Measurements from ENCODE around the gene SAMD1. TPM values are rescaled to one million over a fixed set of nuclear protein-coding genes. Genes with fewer than 3 reads are reported as not detected.

SAMD1 gene
- total RNA-seq, 2 experiments from 2014 or later = 124 to 128 TPM

GRCh38 chr19:14062558-14062855, 28.0 kb downstream of the SAMD1 start:
- H2AFZ ChIP-seq (ENCODE audit: low read length) = no peak overlapping the region
- no peak overlapping the region for H3K4me2 ChIP-seq (ENCODE audit: low read length)
- no peak overlapping the region for H3K27ac ChIP-seq (ENCODE audit: low read depth, low read length, poor library complexity, severe bottlenecking)
- intact Hi-C loops (cut with micrococcal nuclease; ENCODE audit: unreplicated experiment) = no loop called here
- H4K20me1 ChIP-seq (ENCODE audit: insufficient read depth, low read length) = no peaks in the 10 kb centered on the region
- no peak for DNase-seq (ENCODE audit: low spot score)
- TF ChIP-seq, protein P1, sequence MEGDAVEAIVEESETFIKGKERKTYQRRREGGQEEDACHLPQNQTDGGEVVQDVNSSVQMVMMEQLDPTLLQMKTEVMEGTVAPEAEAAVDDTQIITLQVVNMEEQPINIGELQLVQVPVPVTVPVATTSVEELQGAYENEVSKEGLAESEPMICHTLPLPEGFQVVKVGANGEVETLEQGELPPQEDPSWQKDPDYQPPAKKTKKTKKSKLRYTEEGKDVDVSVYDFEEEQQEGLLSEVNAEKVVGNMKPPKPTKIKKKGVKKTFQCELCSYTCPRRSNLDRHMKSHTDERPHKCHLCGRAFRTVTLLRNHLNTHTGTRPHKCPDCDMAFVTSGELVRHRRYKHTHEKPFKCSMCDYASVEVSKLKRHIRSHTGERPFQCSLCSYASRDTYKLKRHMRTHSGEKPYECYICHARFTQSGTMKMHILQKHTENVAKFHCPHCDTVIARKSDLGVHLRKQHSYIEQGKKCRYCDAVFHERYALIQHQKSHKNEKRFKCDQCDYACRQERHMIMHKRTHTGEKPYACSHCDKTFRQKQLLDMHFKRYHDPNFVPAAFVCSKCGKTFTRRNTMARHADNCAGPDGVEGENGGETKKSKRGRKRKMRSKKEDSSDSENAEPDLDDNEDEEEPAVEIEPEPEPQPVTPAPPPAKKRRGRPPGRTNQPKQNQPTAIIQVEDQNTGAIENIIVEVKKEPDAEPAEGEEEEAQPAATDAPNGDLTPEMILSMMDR (conservative IDR thresholded peaks at IDR 0.05; ENCODE audit: low read length) = no peak
- no peak for TF ChIP-seq EZH2phosphoT487 (IDR thresholded peaks at IDR 0.05; ENCODE audit: borderline replicate concordance, low read depth, low read length)
- no peaks in the 10 kb centered on the region for H3K79me2 ChIP-seq (ENCODE audit: insufficient read depth, low read depth, low read length)
- no peaks in the 10 kb centered on the region for H3K9me2 ChIP-seq (ENCODE audit: insufficient read depth, low read length)
- peaks cover 6% of the 10 kb centered on the region for H3K4me1 ChIP-seq (ENCODE audit: insufficient read depth, low read length, poor library complexity, severe bottlenecking)
- H3K9me3 ChIP-seq (ENCODE audit: low read length) = no peaks in the 10 kb centered on the region
- H3K36me3 ChIP-seq (ENCODE audit: insufficient read depth, low read length) = no peaks in the 10 kb centered on the region
- POLR2A ChIA-PET = no interaction called here
- BruUV-seq (replicated peaks) = no TSS peak
- H3K4me3 ChIP-seq (ENCODE audit: low read depth, low read length, poor library complexity, severe bottlenecking) = no peak overlapping the region
- CTCF ChIA-PET (ENCODE audit: unreplicated experiment) = no interaction called here

DNA sequence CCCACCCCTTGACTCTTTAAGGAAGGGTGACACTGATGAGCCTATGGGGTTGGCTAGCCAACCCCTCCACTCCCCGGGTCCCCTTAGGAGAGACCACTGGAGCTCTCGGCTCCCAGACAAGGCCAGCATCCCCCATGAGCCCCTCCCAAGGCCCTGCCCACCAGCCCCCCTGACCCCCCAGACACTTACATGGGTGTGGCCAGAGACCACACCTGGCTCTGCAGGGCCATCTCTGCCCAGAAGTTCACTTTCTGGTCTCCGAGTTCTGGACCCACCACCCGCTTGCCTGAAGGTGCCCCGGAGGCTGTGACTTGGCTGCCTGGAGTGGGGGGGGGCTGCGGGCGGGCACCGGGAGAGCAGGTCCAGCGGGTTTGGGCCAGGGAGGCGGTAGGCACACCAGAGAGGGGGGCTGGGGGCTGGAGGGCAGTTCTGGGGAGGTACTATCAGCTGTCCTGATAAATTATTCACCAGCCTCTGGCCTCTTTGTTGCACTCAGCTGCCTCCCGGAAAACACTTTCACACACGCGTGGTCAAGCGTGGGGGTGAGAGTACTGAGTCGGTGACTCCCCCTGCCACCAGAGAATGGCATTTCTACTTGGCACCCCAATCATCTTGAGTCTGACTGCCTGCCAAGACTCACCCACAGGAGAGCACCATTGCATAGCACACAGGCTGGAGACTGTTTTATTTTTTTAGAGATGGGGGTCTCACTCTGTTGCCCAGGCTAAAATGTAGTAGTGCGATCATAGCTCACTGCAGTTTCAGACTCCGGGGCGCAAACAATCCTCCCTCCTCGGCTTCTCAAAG, 28.6 kb downstream of the SAMD1 start, which contains the start of gene PALM3:
Gene PALM3, minus strand, starts transcription at position 326 of the 807 bp plus-strand sequence. Its CDS starts 96 bp downstream, at position 230.
- Histone ChIP-seq H2AFZ (ENCODE audit: low read length) (no peak within 1 kb of the TSS), H4K20me1 (ENCODE audit: insufficient read depth, low read length) (no peaks in the 10 kb centered on the region), H3K4me1 (ENCODE audit: insufficient read depth, low read length, poor library complexity, severe bottlenecking) (peaks cover 6% of the 10 kb centered on the region), H3K79me2 (ENCODE audit: insufficient read depth, low read depth, low read length) (no peaks in the 10 kb centered on the region), H3K27ac (ENCODE audit: low read depth, low read length, poor library complexity, severe bottlenecking) (no peak within 1 kb of the TSS), H3K36me3 (ENCODE audit: insufficient read depth, low read length) (no peaks in the 10 kb centered on the region), H3K4me2 (ENCODE audit: low read length) (no peak within 1 kb of the TSS), H3K4me3 (ENCODE audit: low read depth, low read length, poor library complexity, severe bottlenecking) (no peak within 1 kb of the TSS), H3K9me2 (ENCODE audit: insufficient read depth, low read length) (no peaks in the 10 kb centered on the region), H3K9me3 (ENCODE audit: low read length) (no peaks in the 10 kb centered on the region)
- intact Hi-C loops (cut with micrococcal nuclease; ENCODE audit: unreplicated experiment) = no loop called here
- DNase-seq (ENCODE audit: low spot score) = no peak
- ChIA-PET POLR2A (interaction anchor here (0.6 kb wide), 1 partner anchor 187 kb away, joined by 4 read pairs; no protein-coding TSS in a partner anchor), CTCF (ENCODE audit: unreplicated experiment) (no interaction called here)
- no TSS peak for BruUV-seq (replicated peaks)
- TF ChIP-seq, protein P1 (conservative IDR thresholded peaks at IDR 0.05; ENCODE audit: low read length) = no peak
- TF ChIP-seq EZH2phosphoT487 (IDR thresholded peaks at IDR 0.05; ENCODE audit: borderline replicate concordance, low read depth, low read length) = no peak

DNA sequence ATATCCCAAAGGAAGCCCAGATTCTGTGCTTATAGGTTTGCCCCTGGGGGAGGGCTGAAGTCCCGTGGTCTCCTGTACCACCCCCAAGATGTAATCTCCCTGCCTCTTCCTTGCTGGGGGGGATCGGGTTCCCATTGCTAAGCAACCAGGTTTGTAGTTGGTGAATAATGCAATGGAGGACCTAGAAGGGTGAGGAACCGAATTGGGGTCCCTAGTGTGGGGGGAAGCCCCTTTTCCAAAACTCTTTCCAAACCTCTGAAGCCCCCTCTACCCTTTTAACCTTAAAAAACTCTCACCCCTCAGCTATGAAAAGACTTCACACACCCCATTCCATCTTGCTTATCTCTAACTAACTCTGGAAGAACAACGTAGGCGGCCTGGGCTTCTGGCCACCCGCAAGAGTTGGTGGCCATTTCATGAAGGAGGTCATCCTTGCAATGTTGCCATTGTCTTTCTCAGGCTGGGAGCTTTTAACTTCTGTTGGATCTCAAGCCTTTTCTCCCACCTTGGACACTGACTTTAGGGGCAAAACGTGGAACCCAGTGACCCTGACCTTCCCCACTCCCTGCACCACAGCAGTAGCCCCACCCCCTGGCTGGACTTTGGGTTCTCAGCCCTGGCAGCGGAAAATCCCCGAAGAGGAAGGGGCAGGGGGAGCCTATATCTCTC, 29.3 kb downstream of the SAMD1 start:
- POLR2A ChIA-PET = interaction anchor here (0.6 kb wide), 1 partner anchor 186 kb away, joined by 4 read pairs; no protein-coding TSS in a partner anchor
- BruUV-seq (replicated peaks) = no TSS peak
- CTCF ChIA-PET (ENCODE audit: unreplicated experiment) = no interaction called here
- H3K27ac ChIP-seq (ENCODE audit: low read depth, low read length, poor library complexity, severe bottlenecking) = no peak overlapping the region
- H3K4me3 ChIP-seq (ENCODE audit: low read depth, low read length, poor library complexity, severe bottlenecking) = no peak overlapping the region
- H2AFZ ChIP-seq (ENCODE audit: low read length) = no peak overlapping the region
- no peak for DNase-seq (ENCODE audit: low spot score)
- no peaks in the 10 kb centered on the region for H3K36me3 ChIP-seq (ENCODE audit: insufficient read depth, low read length)
- H4K20me1 ChIP-seq (ENCODE audit: insufficient read depth, low read length) = no peaks in the 10 kb centered on the region
- H3K9me2 ChIP-seq (ENCODE audit: insufficient read depth, low read length) = no peaks in the 10 kb centered on the region
- intact Hi-C loops (cut with micrococcal nuclease; ENCODE audit: unreplicated experiment) = no loop called here
- no peaks in the 10 kb centered on the region for H3K9me3 ChIP-seq (ENCODE audit: low read length)
- no peaks in the 10 kb centered on the region for H3K79me2 ChIP-seq (ENCODE audit: insufficient read depth, low read depth, low read length)
- H3K4me2 ChIP-seq (ENCODE audit: low read length) = no peak overlapping the region
- TF ChIP-seq, protein P1 (conservative IDR thresholded peaks at IDR 0.05; ENCODE audit: low read length) = no peak
- TF ChIP-seq EZH2phosphoT487 (IDR thresholded peaks at IDR 0.05; ENCODE audit: borderline replicate concordance, low read depth, low read length) = no peak
- H3K4me1 ChIP-seq (ENCODE audit: insufficient read depth, low read length, poor library complexity, severe bottlenecking) = peaks cover 6% of the 10 kb centered on the region
